Coronary artery (tissue), 2 donors: ENCODE measurements around the gene CER1.
"Not testable (repeated sequence)": the region's sequence is repeated elsewhere in the genome, so short reads cannot be mapped to it uniquely, and the experiment has no call there.

Experiments
- DNase-seq: peaks from one replicate; pipeline ENCODE4 v3.0.0-alpha.2; 2017; ENCODE audit warnings: low spot score
- H3K27ac ChIP-seq, 2 donors: fragments of 200-600 bp; sonication (generic); one replicate each; pipeline ENCODE4 v1.5.1; 2016 to 2019
- H3K4me3 ChIP-seq: fragments of 200-600 bp; sonication (generic); 2 replicates; pipeline ENCODE4 v1.5.1; 2016; ENCODE audit warnings: mild to moderate bottlenecking, moderate library complexity
- TF ChIP-seq, protein P1 (sequence below): fragments of 200-600 bp; sonication (generic); IDR thresholded peaks from one replicate; pipeline ENCODE4 v1.5.1; 2019; ENCODE audit warnings: antibody characterized with exemption

Gene CER1

DNA sequence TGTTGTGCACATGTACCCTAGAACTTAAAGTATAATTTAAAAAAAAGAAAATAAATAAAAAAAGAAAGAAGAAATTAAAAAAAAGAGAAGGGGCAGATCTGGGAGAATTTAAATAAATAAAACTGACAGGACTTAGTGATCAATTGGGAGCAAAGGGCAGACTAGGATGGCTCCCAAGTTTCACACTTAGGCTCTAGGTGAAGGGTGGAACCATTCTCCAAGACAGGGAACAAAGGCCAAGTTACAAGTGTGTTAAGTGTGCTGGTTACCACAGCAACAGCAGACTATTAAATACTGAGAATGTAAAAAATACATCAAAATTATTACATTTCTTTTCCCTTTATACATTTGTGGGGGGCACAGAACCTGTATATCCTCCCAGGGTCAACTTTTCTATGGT is 36.4 kb downstream of the CER1 start:
- TF ChIP-seq, protein P1, sequence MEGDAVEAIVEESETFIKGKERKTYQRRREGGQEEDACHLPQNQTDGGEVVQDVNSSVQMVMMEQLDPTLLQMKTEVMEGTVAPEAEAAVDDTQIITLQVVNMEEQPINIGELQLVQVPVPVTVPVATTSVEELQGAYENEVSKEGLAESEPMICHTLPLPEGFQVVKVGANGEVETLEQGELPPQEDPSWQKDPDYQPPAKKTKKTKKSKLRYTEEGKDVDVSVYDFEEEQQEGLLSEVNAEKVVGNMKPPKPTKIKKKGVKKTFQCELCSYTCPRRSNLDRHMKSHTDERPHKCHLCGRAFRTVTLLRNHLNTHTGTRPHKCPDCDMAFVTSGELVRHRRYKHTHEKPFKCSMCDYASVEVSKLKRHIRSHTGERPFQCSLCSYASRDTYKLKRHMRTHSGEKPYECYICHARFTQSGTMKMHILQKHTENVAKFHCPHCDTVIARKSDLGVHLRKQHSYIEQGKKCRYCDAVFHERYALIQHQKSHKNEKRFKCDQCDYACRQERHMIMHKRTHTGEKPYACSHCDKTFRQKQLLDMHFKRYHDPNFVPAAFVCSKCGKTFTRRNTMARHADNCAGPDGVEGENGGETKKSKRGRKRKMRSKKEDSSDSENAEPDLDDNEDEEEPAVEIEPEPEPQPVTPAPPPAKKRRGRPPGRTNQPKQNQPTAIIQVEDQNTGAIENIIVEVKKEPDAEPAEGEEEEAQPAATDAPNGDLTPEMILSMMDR, result no peak
- Histone ChIP-seq H3K27ac (no peak overlapping the region), H3K4me3 (no peak overlapping the region)
- DNase-seq, result no peak

DNA sequence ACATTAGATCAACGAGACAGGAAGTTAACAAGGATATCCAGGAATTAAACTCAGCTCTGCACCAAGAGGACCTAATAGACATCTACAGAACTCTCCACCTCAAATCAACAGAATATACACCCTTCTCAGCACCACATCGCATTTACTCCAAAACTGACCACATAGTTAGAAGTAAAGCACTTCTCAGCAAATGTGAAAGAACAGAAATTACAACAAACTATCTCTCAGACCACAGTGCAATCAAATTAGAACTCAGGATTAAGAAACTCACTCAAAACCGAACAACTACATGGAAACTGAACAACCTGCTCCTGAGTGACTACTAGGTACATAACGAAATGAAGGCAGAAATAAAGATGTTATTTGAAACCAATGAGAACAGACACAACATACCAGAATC is 39.9 kb downstream of the CER1 start:
- not testable (repeated sequence) for DNase-seq, H3K4me3 ChIP-seq, H3K27ac ChIP-seq

DNA sequence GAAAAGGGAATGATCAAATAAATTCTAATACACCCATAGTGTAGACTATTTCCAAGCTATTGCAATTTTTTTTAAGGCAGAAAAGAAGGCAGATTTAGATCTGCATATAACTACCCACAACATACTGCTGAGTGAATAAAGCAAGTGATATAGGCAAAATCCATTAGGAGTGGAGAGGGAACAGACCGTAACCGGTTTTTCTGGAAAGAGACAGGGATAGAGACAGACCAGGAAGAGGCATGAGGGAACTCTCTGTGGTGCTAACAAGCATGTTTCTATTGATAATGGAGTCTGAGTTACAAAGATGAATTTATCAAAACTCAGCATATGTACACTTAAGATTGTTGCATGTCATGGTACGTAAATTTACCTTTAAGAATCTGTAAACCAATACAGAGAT is 43.8 kb downstream of the CER1 start:
- H3K4me3 ChIP-seq, result no peak overlapping the region
- DNase-seq, result no peak
- no peak overlapping the region for H3K27ac ChIP-seq
- TF ChIP-seq, protein P1, result no peak

DNA sequence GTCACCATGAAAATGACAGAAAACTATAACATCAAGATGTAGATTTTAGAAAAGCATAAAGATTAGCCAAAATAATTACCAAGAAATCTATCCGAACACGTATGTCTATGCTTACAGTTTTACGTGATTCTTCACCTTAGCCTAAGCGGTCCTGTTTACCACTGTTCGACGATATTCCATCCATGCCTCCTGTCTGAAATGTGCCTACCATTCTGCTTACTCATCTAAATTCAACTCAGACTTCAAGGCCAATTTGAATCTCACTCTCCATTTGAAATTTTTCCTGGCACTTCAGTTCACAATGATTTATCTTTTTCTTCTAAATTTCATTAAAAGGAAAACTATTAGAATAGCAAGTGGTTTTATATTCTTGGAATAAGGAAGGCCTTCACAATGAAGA is 44.7 kb downstream of the CER1 start:
- H3K27ac ChIP-seq, result no peak overlapping the region
- no peak for DNase-seq
- H3K4me3 ChIP-seq, result no peak overlapping the region
- TF ChIP-seq, protein P1, result no peak

DNA sequence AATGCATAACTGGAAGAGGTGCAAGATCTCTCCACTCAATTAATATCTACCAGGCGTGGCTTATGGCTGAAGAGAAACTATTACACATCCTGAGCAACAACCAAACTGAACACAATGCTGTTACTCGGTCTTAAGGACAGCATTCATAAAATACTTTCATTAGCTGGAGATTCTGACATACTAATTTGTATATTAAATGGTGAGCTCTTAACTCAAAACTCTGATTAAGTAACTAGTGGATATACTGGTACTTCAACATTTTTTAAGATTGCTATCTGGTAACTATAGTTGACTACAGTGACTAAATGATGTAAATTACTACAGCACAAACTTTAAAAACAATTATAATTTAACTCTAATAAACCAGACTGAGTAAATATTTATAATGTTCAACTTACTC is 45.1 kb downstream of the CER1 start:
- TF ChIP-seq, protein P1, result no peak
- DNase-seq, result no peak
- H3K27ac ChIP-seq, result no peak overlapping the region
- no peak overlapping the region for H3K4me3 ChIP-seq

DNA sequence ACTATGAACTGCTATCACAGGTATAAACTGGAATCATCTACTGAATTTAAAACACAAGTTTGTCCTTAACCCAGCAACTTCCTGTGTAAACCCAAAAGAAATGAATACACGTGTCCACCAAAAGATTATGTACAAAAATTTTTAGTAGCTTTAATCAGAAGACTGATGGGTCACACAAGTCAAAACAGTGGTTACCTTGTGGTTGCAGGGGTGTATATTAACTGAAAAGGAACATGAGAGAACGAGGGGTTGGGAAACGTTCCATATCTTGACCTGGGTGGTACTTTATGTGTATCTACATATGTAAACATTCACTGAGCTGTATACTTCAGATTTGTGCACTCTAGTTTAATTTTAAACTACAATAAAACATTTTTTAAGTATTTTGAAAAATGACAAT is 47.9 kb downstream of the CER1 start:
- H3K27ac ChIP-seq, result no peak overlapping the region
- TF ChIP-seq, protein P1, result no peak
- no peak for DNase-seq
- no peak overlapping the region for H3K4me3 ChIP-seq

DNA sequence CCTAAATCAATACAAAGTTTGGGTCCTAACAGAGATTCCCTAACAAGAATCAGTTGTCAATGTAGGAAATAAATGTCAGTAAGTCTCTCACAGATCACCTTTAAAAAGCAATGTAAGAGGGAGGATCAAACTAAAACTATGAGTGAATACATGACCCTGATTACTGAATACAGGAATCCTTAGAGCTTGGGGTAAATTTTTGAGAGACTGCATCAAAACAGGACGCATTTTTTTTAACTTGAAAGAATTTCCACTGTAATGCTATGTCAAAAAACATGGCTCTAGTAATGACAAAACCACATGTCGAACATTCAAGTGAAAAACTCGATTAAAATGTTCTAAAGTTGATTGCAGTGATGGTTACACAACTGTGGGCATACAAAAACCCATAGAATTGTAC is 51.2 kb downstream of the CER1 start:
- no peak overlapping the region for H3K27ac ChIP-seq
- no peak for DNase-seq
- TF ChIP-seq, protein P1, result no peak
- H3K4me3 ChIP-seq, result no peak overlapping the region

DNA sequence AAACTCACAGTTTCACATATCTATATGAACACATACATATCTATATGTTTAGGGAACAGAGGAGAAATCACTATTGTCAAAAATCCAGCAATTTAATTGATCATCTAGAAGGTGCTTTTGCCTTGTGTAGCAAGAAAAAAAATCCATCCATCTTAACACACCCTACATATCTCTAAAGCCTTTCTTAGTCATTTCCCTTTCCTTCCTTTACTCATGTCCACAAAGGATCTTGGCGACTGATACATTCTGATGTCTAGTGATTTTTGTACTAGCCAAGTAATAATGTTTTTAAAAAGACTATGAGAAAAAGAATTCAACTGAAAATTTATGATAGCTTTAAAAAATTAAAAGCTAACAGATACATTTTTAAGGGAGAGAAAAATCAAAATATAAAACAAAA is 51.8 kb downstream of the CER1 start:
- DNase-seq, result no peak
- TF ChIP-seq, protein P1, result no peak
- H3K4me3 ChIP-seq, result no peak overlapping the region
- no peak overlapping the region for H3K27ac ChIP-seq
